Stimulated activated CD8-positive, alpha-beta memory T cell treated with anti-CD3 and anti-CD28 coated beads, Interleukin-12 subunit alpha, Interleukin-12 subunit beta, amount 100 ng/mL, for 24 hours (primary cell): ENCODE results near the gene ANKAR.
"Not testable (repeated sequence)": the region's sequence is repeated elsewhere in the genome, so short reads cannot be mapped to it uniquely, and the experiment has no call there.

Source experiments
- DNase-seq: peaks from one replicate; pipeline ENCODE4 v3.0.0-alpha.2; 2020; ENCODE audit errors: extremely low read depth

ANKAR gene

DNA sequence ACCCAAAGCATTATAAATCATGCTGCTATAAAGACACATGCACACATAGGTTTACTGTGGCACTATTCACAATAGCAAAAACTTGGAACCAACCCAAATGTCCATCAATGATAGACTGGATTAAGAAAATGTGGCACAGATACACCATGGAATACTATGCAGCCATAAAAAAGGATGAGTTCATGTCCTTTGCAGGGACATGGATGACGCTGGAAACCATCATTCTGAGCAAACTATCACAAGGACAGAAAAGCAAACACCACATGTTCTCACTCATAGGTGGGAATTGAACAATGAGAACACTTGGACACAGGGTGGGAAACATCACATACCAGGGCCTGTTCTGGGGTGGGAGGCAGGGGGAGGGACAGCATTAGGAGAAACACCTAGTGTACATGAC, 43.1 kb downstream of the ANKAR start:
- not testable (repeated sequence) for DNase-seq

DNA sequence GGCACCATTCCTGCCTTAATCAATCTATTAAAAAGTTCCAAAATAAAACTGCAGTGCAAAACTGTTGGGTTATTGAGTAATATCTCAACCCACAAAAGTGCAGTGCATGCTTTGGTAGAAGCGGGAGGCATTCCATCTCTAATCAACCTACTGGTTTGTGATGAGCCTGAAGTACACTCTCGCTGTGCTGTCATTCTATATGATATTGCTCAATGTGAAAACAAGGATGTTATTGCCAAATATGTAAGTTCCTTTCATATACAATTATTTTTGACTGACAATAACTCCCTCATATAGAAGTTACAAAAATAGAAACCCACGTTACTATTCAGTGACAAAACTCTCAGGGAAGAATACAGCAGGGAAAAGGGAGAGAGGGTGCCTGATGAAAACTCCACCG, 45.1 kb downstream of the ANKAR start:
- DNase-seq: no peak

DNA sequence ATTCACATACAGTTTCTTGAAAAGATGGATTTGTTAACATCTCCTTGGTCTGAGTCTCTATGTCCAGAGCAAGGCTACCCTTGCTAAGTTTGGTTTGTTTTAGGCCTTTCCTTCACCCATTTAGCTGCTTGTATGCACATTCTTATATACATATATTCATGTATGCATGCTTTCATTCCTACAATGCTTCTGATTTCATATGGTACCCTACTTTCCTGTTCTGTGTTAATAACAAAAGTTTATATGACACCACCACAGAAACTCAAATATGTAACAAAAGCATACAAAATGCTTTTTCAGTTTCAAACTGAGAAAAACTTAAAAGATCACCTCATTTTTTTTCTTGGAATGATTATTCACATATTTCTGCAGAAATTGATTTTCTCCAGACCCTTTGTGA, 48.7 kb downstream of the ANKAR start:
- DNase-seq: no peak
